SHP77 treated with DMSO at 0.1 percent for 48 hours (cell line): ENCODE measurements around the gene SLC30A7.
"Not testable (repeated sequence)": the region's sequence is repeated elsewhere in the genome, so short reads cannot be mapped to it uniquely, and the experiment has no call there.

Experiments
- DNase-seq: peaks from one replicate; lab custom pipeline; 2025; lab: John Stamatoyannopoulos, UW

The SLC30A7 gene, protein sequence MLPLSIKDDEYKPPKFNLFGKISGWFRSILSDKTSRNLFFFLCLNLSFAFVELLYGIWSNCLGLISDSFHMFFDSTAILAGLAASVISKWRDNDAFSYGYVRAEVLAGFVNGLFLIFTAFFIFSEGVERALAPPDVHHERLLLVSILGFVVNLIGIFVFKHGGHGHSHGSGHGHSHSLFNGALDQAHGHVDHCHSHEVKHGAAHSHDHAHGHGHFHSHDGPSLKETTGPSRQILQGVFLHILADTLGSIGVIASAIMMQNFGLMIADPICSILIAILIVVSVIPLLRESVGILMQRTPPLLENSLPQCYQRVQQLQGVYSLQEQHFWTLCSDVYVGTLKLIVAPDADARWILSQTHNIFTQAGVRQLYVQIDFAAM

DNA sequence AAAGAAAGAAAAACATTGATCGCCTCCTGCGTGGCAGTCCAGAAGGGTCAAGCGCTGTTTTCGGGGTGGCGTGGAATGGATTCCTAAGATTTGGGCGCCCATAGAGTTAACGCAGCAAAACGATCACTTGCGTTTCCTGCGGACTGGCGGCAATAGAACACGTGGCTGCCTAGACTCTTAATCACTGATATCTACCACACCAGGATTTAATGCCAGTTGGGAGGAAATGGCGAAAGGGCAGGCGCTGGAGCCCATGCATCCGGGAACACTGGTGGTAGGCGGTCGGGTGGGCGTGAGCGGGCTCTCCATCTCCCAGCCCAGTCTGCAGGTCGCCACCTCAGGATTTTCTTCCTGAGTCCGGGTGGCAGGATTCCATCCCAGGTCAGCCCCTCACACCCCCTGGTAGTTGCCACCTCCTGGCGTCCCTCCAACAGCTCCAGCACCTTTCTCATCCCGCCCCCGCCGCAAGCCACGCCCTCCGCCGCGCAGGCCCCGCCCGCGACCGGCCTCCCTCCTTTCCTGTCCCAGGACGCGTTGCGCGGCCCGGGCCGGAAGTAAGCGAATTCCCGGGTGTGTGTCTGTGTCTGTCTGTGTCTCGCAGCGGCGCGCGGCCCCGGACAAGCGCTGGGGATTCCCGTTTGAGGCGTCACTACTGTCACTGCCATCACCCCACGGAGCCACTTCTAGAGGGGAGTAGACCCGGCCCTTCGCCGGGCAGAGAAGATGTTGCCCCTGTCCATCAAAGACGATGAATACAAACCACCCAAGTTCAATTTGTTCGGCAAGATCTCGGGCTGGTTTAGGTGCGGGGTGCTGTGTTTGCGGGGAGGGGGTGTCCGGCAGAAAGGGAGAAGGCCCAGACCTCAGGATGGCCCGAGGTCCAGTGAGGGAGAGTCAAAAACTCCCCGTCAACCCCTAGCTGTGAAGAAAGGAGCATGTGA lies at the start of gene SLC30A7:
Gene SLC30A7, plus strand, starts transcription at position 551 of the 941 bp plus-strand sequence. Its CDS starts 173 bp downstream, at position 724.
- DNase-seq, result peak; percentile 65

DNA sequence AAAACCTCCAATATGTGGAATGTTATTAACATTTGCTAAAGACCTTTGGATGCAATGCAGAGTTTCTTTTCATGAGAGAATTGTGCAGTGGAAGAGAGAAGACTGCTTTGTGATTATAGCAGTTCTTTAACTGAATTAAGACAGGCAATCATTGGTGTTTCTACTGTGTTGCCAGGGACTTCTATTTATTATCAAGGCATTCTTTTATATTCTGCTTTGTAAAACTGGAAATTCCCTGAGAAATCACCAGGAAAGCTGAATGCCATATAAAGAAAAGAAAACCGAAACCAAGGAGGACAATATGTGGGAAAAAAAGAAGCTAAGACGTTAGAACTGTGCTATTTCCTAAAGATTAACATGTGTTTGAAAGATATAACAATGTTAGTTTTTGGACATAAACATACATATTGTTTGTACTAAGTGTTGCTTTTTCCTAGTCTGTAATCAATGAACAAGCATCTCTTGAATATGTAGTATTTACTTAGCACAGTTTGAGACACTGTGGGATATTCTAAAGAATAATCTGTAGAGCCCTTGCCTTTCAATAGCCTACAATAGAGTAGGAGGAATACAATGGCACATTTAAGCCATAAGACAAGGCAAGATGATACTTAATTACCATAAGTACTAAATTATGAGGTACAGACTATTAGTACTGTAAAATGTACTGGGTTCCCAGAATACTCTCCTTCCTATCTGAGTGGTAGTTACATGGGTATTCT lies 48.4 kb upstream of the SLC30A7 start:
- no peak for DNase-seq

DNA sequence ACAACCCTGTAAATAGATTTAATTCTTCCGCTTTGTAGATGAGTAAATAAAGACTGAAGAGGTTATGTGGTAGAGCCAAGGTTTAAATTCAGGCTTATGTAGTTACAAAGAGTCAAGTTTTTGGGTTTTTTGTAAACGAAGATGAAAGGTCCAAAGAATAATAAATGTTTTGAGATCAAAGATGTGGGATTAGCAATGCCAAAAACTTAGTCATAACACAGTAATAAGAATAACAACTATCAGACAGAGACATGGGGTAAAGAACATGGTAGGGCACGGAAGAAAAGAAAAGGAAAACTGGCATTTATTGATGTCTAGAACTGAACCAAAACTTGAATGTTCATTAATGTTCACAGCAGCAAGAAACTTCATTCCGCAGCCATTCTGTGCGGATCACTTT lies 44.2 kb upstream of the SLC30A7 start:
- no peak for DNase-seq

DNA sequence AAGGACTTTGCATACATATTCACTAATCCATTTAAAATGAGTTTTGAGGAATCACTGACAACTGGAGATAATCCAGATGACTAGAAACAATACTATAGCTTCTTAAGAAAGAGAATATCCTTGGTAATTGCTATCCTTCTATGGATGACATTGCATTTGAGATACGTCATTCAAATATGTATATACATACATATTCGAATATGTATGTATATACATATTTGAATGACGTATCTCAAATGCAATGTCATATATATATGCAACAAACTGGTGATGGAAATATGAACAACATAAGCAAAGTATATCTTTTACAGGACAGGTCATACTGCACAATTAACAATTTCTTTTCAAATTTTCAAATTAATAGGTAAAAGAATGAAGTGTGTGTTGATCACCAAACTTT lies 42.9 kb upstream of the SLC30A7 start:
- no peak for DNase-seq

DNA sequence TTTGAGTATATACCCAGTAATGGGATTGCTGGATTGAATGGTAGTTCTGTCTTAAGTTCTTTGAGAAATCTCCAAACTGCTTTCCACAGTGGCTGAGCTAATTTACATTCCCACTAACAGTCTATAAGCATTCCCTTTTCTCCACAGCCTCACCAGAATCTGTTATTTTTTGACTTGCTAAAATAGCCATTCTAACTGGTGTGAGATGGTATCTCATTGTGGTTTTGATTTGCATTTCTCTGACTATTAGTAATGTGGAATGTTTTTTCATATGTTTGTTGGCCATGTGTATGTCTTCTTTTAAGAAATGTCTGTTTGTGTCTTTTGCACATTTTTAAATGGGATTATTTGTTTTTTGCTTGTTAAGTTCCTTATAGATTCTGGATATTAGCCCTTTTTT lies 40.8 kb upstream of the SLC30A7 start:
- DNase-seq, result not testable (repeated sequence)

DNA sequence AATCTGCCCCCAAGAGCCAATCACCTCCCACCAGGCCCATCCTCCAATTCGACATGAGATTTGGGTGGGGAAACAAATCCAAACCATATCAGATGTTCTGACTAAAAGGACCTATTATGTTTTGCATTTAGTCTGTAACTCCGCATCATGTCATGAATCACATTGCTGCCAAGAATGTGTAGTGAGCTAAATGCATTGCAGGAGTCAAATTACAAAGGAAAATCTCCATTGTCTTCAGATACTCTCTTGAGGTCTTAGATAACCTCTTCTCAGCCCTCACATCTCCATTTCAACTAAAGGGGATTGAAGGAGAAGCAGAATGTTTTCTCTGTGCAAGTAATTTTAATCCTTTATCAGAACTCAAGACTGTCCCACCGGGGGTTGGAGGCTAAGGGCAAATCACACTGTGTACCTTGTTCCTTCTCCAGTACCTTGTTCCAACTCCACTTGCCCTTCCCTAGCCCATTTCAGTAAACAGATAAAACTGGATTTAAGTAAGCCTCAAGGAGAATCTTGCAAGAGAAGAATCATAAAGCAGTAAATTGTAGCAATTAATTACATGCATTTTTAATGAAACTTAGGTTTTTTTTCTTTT lies 35.4 kb upstream of the SLC30A7 start:
- no peak for DNase-seq

DNA sequence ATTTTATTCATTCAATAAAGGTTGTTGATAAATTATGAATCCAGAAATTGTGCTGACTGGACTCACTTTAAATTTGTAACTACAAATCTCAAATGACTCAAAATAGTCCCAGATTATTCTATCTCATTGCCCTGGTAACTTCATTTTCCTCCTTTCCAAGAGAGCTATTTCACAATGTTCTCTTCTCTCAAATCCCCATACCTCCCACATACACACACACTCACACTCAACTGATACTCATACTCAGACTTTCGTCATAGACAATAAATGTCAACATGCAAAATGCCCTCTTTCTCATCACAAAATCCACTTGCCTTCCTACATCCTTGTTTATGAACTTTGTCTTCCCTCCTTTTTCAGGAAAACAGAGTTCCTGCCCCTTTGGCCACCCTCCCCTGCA lies 34.5 kb upstream of the SLC30A7 start:
- DNase-seq, result no peak

DNA sequence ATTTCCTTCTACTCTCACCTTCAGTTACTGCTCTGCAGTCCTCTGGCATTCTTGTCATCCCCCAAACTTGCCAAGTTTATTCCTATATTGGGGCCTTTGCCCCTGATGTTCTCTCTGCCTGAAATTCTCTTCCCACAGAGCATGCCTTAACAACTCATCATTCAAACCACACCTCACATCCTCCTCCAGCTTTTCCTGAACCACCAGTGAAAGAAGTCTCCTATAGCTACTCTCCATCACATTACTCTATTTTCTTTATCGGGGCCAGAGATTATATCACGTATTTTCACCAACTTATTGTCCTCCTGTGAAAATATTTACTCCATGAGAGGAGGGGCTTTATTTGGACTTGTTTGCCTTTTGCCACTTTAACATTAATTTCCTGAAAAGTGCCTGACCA lies 33.3 kb upstream of the SLC30A7 start:
- DNase-seq, result no peak

DNA sequence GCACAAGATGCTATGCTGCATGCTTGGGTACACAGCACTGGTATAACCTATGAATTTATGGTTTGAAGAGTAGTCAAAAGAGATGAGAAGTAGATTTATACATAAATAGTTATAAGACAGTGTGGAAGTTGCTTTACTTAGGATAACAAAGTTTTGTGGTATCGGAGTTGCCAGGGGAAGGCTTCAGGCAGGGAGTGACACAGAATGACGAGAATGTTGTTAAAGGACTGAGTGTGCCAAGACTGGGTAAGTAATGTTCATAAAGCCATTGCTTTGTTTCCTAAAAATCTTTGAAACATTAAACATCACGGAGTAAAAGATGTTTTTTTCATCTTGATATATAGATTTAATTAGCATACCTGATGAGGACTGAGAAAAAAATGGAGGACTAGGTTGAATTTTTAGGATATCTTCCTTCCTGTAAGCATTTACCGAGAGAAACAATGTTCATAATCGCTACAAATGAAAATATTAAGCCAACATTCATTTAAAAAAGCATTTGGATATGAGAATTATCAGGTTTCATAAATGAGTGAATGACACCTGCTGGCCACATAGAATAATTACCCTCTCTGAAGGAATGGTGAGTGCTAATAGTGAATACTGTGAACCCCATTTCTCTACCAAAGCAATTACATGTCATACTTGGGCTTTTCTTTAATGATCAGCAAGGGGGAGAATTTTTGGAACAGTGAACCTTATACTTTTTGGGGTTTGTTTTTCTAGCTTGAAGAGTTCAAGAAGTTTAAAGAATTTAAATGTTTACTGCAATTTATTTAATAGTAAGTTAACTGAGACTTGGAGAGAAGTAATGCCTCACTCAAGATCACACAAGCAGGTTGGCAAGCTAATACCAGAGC lies 29.6 kb upstream of the SLC30A7 start:
- DNase-seq, result peak; percentile 11

DNA sequence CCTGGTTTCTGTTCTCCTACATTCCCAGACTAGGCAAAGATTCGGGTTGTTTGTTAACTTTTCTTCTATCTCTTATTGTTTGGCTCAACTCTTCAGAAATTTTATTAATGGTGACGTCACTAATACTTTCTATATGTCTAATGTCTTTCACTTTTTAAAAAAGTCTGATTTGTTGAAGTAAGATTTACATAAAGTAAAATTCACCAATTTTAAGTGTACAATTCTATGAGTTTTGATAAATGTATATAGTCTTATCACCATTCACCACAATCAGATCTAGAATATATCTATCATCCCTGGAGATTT lies 29.0 kb upstream of the SLC30A7 start:
- DNase-seq, result no peak

DNA sequence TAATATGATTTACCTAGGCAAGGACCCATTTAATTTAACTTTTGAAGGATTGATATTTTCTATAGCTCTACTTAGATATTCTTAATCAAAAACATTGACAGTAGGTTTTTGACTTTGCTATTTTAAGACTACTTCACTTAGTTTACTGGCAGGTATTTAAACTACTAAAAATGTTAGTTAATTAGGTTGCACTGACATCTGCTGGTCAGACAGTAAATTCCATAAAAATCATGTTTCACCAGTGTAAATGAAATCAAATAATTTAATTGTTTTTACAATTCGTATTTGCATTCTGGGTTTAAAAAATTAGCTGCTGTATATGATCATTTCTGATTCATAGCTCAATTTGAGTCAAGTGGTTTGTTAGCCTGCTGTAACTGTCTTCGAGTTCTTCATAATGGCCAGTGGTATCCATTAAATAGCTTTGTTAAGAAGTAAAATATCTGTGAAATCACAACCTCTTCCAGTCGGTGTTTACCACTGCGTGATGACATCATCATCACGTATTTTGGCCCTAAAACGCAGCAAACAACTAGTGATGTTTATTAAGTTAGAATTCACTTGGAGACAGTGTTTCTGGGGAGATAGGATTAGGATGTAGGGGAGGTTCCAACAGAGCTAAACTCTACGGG lies 27.4 kb upstream of the SLC30A7 start:
- DNase-seq, result peak; percentile 12

DNA sequence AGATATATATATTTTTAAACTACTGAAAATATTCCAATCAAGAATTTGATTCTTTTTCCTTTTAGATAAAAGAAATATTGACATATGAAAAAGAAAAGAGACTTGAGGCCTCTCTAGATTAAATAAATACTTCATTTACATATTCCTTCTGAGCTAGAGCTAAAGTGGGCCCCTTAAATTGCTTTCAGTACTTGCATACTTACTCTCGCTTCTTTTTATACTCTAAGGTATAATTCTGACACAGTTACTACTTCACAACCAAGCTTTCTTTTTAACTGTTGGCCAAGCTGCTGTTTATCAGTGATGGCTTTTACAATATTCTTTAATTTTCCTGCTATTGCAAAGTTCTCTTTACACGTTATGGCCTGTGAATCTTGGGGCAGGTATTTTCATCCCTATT lies 25.9 kb upstream of the SLC30A7 start:
- DNase-seq, result no peak

DNA sequence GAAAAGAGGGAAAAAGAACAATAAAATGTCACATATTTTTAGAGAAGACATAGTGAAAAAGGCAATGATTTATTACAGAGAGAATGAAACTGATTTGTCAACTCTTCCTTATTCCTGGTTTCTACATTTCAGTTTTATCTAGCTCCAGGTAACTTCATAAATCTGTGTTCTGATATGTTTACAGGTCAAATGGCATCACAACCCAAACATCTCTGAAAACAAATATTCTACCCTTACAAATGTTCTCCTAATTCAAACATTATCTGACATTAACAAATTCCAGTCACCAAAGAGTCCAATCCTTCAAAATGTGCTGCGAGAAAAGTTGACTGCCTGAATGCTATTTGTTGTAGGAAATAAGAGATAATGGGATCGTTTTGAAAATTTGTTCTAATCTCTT lies 21.5 kb upstream of the SLC30A7 start:
- DNase-seq, result no peak

DNA sequence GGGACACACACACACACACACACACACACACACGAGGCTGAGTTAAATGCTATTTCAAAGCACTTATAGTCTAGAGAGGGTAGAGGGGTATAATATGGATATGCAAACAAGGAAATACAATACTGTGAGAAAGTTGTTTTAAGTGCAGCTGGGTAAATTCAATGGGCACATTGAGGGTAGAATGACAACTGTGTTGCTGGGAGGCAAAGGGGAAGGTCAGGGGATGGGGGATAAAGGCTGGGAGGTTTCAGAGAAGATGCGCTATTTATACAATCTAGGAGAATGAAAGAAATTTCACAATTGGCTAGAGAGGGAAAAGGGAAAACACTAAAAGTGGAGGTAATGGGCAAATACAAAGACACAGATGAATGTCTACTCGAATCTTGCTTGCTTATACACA lies 20.7 kb upstream of the SLC30A7 start:
- peak; percentile 90 for DNase-seq

DNA sequence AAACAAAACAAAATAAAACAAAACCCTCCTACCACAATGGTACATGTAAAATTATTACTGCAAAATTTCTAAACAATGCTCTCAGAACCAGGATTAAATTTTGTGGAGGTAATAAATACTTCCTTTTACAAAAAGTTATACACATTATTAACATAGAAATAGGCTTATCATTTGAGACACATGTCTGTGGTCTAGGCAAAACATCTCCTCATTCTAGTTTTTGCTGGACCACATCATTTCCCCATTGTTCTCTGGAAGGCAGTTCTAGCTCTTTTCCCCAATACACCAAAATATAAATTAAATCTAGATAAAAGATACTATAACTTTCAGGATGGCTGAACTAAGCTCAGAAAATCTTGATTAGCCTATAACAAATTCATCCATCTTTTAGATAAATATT lies 19.6 kb upstream of the SLC30A7 start:
- no peak for DNase-seq

DNA sequence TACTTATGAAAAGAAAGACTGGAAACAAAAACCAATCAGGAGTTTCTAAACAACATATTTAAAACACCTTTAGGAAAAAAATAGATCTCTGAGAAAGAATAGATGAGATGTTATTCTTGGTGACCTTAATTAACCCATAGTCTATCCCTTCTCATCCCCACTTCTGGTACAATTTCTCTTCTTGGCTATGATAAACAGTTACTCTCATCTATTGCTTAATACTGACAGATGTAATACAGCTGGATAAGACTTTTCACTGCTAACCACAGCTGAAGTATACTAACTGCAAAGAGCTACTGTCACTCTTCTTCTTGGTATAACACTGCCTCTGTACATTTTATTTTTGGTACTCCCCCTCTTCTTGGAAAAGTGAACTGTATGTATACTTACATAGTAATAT lies 16.5 kb upstream of the SLC30A7 start:
- DNase-seq, result no peak

DNA sequence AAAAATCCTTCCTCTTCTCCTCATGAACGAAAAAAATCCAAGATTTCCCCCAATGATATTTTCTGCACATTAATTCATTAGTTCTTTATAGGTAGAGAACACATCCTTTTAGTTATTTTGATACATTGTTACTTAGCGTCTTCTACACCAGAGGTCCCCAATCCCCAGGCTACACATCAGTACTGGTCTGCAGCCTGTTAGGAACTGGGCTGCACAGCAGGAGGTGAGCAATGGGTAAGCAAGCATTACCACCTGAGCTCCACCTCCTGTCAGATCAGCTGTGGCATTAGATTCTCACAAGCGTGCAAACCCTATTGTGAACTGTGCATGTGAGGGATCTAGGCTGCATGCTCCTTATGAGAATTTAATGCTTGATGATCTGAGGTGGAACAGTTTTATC lies 14.2 kb upstream of the SLC30A7 start:
- no peak for DNase-seq

DNA sequence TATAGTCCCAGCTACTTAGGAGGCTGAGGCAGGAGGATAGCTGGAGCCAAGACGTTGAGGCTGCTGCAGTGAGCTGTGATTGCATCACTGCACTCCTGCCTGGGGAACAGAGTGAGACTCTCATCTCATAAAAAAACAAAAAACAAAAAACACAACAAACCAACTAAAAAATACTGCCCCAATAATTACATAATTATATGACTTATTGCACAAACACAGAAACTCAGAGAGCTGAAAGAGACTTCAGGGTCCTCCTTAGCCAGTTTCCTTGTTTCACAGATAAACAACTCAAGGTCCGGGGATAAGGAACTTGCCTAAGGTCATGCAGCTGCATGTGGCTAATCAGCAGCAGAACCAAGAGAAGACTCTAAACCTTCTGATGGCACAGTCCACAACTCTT lies 13.2 kb upstream of the SLC30A7 start:
- no peak for DNase-seq

DNA sequence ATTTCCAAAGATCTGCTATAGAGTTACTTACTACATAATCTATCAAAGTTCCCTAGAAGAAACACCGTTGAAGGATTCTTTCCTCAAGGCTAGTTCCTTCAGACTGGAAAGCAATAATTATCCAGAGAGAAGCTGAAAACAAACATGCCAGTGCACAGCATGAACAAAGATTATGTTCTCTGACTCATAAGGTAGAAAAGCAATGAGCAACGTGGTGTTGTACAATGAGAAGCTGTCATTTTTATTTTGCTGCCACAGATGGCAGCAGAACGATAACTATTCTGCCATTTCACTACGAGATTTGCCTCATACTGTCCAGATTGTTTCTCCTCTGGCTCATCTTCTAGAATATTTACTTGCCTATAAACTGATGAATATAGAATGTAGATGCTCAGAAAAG lies 11.9 kb upstream of the SLC30A7 start:
- DNase-seq, result no peak

DNA sequence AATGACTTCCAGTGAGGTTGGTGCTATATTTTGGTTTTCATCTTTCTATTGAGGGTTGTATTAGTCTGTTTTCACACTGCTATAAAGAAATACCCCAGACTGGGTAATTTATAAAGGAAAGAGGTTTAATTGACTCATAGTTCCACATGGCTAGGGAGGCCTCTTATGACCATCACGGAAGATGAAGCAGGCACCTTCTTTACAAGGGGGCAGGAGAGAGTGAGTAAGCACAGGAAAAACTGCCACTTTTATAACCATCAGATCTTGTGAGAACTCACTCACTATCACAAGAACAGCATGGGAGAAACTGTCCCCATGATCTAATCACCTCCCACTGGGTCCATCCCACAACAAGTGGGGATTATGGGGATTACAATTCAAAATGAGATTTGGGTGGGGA lies 6.9 kb upstream of the SLC30A7 start:
- not testable (repeated sequence) for DNase-seq
